Stimulated activated CD4-positive, alpha-beta T cell treated with anti-CD3 and anti-CD28 coated beads, TNF-alpha, amount 100 ng/mL, for 48 hours (primary cell): ENCODE measurements around the gene ZBTB16.

ENCODE experiments used
- DNase-seq, 3 donors: peaks; one replicate each; pipeline ENCODE4 v3.0.0-alpha.2; 2020; ENCODE audit warnings: low read depth in 3 of 3

Gene ZBTB16

DNA sequence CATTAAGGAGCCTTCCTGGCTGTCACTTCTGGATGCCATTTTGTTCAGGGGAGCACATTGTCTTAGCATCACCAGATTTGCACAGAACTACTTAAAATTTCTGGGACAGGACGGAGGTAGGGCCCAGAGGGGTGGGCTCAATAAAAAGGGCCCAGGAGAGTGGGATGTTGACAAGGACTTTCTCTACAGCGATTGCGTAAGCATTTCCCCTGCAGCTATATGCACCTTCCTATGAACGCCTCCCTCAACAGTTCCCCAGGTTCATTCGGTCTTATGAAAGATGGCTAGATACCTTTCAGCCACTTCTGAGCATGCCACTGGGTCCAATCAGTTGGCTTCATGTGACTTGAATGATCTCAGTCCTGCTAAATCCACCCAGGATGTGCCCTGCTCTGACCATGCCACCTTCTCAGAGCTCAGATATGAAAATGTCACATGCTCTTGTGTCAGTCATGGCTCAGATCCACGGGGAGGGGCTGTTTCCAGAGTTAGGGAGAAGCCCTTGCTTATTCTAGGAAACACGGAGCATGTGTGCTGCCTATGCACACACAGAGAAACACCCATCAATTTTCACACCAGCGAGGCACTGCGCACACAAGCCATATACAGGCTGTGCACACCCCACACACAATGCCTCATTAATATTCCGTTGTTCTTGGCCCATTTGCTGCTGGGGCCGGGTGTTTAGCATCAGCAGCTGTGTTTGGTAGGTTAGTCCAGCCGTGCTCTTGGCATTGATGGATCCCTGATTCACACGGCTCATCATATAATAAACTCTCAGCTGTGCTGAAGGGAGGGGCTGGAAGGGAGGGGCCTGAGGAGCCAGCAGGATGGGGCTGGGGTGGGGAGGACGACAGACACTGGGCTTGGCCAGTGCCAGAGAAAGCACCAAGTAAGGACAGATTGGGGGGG lies 184.2 kb downstream of the ZBTB16 start:
- no peak for DNase-seq

DNA sequence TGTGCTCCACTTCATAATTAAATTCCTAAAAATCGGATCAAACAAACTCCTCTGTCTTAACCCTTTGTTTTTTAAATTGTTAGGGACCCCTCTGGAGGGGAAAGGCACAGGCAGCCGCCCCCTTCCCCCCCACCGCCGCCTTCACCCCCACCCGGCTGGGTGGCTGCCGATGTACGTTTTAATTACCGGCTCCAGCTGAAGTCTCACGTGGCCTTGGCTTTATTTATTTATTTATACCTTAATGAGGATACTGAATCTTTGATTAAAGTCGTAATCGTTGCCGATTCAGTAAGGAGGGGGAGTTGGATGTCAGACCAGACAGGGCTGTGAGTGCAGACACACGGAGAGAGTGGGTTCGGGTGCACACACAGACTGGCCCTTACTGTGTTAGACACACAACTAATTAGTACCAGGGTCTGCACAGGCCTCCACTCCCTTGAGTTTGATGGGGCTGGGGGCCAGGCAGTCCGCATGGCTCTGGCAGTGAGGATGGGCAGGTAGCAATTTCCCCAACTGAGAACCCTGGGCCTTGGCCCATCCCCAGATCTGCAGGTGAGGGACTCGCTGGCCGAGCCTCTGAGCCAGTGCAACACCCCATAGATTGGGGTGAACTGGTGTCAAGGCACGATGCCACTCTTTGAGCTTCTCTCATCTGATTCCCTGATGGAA lies 185.3 kb downstream of the ZBTB16 start:
- DNase-seq, result no peak

GRCh38 chr11:114246321-114247069 lies 187.0 kb downstream of the ZBTB16 start:
- no peak for DNase-seq

DNA sequence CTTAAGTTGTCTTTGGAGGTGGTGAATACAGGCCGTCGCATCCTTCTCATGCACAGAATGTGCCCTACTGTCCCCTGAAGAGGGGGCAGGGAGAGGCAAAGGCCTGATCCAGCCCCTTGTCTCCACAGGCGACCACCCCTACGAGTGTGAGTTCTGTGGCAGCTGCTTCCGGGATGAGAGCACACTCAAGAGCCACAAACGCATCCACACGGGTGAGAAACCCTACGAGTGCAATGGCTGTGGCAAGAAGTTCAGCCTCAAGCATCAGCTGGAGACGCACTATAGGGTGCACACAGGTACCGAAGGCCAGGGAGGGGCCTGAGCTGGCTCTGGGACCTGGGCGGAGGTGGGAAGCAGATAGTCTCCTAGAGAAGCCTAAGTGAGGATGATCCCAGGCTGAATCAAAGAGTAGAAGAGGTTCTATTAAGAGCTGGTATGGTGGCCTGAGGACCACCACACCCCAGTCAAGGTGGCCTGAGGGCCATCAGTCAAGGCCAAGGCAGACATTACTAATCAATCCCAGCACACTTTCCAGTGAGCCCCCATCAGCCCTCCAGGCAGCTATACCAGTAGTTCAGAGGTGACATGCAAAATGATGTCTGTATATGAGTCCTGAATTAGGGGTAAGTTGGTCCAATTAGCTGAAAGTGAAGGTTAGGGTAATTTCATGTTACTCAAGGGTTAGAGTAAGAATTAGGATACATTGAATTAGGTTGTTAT lies 187.7 kb downstream of the ZBTB16 start:
- DNase-seq, result no peak

- no peak for DNase-seq
These were observed 190.7 kb downstream of the ZBTB16 start for GRCh38 chr11:114250180-114250579.

DNA sequence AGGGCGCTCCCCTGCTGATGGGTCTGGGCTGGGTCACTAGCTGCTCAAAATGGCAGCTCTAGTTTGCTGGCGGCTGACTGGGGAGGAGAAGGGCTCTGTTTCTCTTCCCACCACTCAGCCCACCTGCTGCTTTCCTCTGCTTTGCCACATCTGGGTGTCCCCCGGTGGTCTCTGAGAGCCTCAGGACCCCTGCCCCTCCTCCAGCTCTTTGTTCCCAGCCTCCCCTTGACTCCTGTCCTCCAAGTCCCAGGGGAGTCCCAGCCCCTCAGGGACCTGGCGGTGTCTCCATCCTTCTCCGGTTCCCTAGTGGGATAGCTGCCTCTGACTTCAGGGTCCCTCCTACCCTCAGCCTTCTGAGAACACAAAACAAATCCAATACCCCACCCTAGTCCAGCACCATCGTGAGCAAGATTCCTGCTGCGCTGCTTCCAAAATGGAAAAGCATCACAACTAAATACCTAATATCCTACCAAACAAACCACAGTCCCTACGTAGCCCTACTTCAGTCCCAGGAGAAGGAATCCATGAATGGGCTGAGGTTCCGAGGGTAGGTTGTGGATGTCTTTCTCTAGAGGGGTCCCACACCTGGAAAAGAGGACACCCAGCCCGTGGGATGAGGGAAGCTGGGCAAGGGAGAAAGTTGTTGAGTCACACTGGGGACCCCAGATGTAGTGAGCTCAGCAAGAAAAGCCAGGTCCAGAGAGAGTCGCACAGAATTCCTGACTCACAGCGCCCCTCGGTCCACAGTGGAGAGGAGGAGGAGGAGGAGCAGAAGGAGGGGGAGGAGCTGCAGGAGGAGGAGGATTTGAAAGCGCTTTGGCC lies 191.7 kb downstream of the ZBTB16 start:
- DNase-seq, result no peak

DNA sequence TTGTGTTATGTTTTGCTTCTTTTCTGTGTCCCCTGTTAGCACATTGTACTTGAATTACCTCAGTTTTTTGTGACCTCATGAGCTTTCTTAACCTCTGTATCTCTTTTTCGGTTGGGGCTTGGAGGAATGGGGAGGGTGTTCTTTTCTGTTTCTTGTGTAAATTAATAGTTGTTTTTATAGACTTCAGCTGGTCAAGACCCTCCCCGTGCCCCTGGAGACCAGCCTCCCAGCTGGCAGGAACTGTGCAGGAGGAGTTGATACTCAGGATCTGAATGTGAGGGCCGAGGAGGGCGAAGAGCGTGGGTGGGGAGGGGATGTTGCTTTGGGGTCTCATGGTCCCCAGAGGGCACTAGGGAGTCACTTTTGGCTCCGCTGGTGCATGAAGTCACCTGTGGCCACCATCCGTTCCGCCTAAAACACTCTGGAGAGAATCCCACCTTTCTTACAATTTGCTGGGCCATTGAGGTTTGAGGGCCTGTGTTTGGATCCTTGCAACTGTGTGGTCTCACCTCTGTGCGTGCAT lies 192.4 kb downstream of the ZBTB16 start:
- no peak for DNase-seq

DNA sequence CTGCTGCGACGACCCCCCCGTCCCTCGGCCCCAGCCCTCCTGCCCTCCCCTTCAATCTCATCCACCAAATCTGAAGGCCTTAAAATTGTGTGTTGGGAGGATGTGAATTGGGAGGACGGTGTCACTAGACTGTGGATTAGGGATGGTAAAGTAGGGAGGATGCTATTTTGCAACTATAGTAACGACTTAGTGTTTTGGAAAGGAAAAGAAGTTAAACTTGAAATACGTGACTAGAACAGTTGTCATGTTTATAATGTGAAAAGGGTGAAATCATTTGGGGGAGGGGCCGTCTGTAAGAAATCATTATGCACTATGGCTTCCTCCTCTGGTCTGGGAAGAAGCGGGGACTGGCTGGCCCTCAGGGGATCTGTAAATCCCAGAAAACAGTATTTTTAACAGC lies 193.3 kb downstream of the ZBTB16 start:
- no peak for DNase-seq

DNA sequence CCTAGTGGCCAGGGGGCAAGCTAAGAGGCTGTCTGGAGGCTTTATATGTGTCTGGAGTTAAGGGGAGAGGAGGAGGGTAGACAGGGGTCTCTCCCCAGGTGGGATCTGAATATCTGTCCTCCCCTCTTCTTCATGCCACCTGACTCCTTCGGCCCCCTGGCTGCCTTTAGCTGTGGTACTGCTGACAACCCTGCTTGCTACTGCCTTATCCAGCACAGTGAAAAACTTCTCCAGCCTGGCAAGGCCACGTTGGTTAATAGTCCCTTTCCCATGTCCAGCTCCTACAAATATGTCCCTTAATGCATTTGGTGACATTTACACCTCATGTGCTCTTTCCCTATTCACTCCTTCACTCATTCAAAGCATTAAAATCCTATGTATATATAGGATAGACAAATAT lies 194.3 kb downstream of the ZBTB16 start:
- DNase-seq, result no peak

GRCh38 chr11:114254571-114255146 lies 195.1 kb downstream of the ZBTB16 start:
- no peak for DNase-seq

GRCh38 chr11:114255289-114255688 lies 195.8 kb downstream of the ZBTB16 start:
- DNase-seq, result no peak

DNA sequence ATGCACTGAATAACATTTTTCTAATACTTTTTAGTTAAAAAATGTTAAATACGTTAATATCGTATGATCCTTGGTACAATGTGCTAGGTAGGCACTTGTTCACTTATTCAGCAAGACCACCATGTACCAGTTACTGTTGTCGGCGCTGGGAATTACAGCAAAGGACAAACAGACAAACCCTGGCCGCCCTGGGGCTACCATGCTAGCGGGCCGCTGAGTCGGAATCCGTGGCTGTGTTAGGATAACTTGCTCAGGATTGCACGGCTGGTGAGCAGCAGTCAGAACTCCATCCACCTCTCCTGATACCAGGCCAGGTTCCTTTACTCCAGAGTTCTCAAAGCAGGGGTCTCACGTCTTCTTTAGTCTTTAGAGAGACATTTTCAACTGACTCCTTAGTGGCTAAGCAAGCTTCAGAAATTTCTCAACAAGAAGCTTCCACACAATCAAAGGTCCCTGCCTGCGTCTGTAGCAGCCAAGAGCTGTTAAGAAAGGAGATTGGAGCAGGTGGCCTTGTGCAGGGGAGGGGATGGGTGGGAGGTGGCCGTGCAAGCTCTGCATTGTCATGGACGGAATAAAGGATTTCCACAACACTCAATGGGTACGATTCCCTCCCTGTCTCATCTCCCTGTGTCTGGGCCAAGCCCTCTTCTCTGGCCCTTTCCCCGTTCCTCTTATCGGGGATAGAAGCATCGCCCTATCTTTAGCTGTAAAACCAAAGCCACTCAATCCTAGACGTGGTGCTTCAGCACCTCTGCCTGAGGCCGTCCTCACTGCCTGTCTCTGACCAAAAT lies 196.9 kb downstream of the ZBTB16 start:
- DNase-seq, result no peak

GRCh38 chr11:114256967-114257286 lies 197.4 kb downstream of the ZBTB16 start:
- no peak for DNase-seq

DNA sequence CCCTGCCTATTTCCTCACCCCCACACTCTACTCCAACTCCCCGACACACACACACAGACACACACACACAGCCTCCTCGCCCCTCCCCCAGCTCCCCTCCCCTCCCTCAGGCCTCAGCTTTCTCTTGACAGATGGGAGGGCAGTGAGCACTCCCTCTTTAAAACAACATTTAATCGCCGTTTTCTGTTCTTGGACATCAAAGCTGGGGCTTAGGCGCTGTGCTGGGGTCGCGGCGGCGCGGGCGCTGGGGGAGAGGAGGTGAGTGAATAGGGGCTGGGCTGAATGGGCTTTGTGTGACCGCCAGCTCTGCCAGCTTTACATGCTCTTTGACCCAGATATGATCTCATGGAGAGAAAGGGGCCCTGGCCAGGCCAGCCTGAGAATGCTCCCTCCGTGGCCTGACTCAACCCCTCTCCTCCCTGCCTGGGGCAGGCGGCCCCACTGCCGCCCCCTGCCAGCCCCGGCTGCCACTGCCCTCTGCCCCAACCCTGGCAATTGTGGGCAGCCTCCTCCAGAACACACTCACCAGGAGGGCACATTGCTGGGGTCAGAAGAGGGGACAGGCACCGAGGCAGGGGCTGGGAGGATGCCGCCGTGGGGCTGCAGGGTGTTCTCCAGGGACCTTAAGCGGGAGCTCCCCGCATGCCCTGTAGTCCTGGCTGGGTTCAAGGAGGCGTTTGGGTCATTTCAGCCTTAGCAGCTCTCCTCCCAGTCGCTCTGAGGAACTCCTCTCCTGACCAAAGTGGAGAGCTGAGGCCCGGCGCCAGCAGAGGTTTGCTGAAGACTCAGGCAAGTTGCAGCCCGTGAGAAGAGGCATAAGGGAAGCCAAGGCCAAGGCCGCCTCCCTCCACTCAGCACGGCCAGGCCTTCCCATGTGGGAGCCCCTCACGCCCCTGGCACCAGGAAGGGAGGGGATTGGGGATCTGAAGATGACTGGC lies 198.4 kb downstream of the ZBTB16 start:
- DNase-seq, result no peak

DNA sequence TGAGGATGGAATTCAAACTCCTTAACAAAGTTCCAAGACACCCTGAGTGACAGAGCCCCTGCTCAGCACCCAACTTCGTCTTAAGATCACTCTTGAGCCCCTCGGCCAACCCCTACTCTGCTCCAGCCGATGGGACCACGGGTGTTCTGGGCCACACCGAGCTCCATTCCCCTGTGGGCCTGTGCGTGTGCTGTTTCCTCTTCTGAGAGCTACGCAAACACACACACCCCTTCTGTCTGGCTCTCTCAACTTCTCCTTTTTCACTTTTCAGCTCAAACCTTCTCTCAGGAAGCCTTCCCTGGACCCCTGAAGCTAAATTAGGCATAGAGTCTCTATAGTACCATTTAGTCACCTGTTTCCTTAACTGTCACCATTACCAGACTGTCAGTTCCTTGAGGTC lies 199.2 kb downstream of the ZBTB16 start:
- DNase-seq, result no peak

- no peak for DNase-seq
These were observed 199.6 kb downstream of the ZBTB16 start for GRCh38 chr11:114259124-114259526.

DNA sequence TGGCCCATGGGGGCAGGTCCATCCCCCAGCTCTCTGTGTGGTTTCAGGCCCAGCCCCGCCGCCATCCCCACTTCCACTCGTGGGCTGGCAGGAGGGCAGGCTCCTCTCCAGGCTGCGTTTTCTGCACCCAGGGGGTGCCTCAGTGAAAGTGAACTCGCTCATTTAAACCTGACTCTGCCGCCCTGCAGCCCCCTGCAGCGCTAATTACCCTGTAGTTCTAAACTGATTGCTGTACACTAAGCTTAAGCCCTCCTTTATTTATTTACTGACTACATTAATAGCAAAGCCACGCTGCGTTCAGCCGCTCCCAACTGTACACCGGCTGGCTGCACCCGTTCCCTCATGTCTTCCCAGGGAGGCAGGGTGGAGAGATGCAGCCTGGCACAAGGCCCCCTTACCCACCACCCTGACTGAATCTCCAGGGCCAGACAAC lies 200.1 kb downstream of the ZBTB16 start:
- no peak for DNase-seq

GRCh38 chr11:114260077-114260476 lies 200.6 kb downstream of the ZBTB16 start:
- DNase-seq, result no peak
